GM18526 (cell line): ENCODE data around the gene CCDC87.

ENCODE experiments used
- POLR2A ChIP-seq: IDR thresholded peaks from 3 replicates; pipeline ENCODE4 v1.6.1; 2011; ENCODE audit not compliant: insufficient read length; ENCODE audit errors: extremely low read depth

The CCDC87 gene

GRCh38 chr11:66593650-66594049, 787 bp upstream of the CCDC87 start:
- no peak for TF ChIP-seq POLR2A

DNA sequence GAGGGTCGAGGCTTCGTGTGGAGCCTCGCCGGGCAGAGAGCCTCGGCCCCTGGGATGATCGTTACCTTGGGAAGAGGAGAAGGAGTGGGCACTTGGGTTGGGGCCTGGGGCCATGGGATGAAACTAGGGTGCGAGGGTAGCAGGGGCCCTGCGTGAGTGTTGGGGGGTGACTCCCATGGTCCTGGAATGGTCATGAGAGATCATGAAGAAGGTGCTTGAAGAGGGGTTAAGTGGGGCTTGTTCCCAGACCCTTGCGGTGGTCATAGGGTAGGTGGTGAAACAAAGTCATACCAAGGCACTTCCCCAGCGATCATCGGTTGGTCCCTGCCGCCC, 406 bp upstream of the CCDC87 start:
- no peak for TF ChIP-seq POLR2A

DNA sequence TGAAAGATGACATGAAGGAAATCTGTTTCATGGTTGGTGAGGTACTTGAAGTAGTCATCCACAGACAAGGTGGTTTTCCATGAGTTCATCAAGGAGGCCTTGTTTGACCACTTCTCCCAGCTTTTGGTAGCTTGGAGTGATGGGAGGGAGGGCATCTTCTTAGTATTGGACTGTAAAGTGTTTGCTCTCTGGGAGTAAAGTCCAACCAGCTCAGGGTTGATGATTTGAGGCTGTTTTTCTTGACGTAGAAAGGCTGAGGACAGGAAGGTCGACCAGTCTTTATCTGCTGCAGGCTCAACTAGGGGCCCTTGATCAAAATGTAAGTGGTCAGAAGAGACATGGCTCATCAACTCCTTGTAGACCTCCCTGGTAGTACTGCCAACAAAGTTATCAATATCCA, 1.7 kb downstream of the CCDC87 start:
- TF ChIP-seq POLR2A: no peak

DNA sequence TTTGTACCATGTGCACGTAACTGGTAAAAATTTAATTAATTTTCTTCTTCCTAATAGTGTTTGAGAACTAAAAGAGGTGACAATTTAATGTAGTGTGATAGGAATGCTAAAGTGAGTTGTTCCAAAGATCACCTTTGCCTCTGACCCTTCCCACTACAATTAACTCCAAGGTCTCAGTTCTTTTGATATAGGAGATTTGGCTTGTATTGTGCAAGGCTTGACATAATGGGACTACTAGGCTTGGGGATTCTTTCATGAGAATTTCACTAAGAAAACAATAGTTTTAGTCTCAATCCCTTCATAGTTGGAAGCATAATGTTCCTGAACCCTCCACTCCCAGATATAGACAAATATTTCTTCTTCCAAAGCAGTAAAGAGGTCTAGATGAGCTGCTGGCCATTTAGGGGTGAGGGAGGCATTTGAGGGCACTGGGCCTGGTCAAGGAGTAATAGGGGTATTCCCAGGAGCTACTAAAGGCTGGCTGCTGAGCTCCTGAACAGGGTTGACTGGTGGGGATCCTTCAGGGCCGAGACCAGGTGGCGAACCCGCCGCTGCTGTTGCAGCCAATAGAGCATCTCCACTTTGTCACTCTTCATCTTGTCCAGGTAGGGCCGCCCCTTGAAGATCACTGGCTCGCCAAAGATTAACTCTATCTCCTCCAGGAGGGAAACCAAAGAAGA, 2.7 kb downstream of the CCDC87 start:
- no peak for TF ChIP-seq POLR2A

- TF ChIP-seq POLR2A: no peak
Observed at GRCh38 chr11:66586136-66586535, 6.7 kb downstream of the CCDC87 start.

- TF ChIP-seq POLR2A: no peak
Observed at GRCh38 chr11:66581261-66581660, 11.6 kb downstream of the CCDC87 start.

DNA sequence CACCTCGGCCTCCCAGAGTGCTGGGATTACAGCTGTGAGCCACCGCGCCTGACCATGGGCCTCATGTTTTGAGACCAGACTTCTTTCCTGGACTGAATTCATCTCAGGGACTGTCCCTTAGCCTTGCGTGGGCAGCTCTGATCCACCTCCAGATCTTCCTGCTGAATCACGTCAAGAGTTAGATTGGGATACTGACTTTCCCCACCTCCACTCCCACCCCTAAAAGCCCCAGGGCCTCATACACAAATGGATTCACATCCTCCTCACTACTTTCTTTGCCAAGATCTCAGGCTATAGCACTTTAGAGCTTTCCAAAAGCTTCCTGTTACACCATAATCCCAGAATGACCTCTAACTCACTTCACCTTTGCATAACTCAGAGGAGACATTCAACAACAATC, 12.1 kb downstream of the CCDC87 start:
- TF ChIP-seq POLR2A: no peak

DNA sequence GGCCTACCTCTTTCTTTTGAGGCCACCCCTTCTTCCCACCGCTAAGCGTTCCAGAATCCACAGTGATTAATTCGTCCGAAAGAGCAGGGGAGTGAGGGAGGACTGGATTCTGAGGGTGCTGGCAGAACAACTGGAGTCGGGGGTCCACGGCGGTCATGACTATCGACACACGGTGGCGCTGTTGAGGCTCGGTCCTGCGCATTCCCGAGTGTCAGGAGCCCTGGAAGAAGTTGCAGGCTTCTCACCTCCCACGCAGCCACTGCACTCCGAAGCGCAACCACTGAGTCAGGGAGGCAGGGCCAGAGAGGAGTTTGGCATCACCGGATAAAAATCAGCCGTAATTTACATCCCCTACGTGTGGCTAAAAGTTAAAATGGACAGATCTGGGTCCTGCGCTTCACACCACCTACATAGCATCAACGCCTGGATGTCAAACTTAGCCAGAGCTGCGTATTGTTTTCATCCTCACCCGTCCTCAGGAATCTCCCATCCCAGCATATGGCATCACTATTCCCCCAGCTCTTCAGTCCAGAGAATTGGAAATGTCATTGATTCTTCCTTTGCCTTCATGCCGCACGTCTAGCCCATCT, 13.8 kb downstream of the CCDC87 start:
- TF ChIP-seq POLR2A: no peak

DNA sequence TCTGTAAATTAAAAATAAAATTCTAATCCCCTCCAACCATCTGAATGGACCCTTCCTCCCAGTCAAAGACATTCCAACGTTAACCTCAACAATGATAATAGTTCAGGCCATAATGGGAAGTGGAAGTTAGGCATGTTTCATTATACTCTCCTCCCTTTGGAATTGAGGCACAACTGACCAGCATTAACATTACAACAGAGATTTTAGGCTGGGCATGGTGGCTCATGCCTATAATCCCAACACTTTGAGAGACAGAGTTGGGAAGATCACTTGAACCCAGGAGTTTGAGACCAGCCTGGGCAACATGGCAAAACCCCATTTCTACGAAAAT, 22.0 kb downstream of the CCDC87 start:
- no peak for TF ChIP-seq POLR2A

DNA sequence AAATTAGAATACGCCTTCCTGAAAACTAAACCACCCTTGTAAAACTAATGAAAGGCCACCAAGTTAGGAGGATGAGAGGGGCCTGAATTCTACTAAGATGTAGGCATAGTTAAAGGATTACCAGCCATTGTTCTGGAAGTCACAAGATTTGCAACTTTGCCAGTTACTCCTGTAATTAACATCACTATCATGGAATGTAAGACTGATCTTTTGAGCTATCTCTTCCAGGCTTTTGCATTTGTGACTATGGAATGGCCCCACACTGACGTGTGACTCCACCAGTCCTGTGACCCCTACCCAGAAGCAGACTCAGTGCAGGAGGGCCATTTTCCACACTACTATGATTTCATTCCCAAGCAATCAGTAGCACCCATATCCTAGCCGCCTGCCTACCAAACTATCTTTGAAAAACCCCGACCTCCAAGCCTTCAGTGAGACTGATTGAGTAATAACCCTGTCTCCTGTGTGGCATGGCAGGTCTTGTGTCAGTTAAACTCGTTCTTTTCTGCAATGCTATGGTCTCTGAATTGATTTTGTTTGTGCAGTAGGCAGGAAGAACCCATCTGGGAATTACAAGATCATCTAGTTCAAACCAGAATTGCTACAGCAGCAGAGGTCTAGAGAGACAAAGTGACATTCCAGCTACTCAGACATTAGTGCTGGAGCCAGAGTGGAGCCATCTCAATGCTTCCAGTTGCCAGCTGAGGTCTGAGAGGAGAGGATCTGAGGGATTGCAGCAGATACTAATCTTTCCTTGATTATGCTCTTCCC, 22.6 kb downstream of the CCDC87 start:
- no peak for TF ChIP-seq POLR2A

- no peak for TF ChIP-seq POLR2A
Observed at GRCh38 chr11:66569076-66569475, 23.8 kb downstream of the CCDC87 start.

DNA sequence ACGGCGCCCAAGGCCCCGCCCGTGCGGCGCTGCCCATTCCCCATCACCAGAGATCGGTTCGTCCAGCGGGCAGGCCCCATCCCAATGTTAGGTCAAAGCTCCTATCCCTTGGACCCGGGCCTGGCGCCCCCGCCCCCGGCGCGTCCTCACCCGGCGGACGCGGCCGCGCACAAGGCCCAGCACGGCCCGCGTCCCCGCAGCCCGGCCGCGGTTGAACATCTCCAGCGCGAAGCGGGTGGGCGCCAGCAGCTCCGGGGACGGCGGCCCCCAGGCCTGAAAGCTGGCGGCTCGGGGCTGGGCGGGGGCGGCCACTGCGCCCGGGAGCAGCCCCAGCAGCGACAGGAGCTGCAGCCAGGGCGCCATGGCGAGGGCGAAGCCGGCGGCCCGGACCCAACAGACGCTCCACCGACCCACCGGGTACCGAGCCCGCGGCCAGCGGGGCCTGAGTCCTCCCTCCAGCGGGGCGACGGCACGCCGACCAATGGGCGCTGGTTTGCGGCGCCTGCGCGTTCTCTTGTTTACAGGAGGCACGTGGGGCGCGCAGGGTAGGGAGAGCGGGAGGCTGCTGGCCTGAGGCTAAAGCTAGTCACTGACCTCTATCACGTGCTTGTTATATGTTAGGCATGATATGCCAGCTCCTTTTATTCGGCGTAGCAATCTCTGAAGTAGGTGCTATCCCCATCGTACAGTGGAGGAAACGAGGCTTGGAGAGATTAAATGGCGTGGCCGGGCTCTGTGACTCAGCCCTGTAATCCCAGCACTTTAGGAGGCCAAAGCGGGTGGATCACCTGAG, 24.5 kb downstream of the CCDC87 start, which contains the start of gene CTSF:
CTSF (minus strand) TSS at position 483 of the 793 bp plus-strand sequence; CDS start at position 363, 120 bp downstream.
- no peak for TF ChIP-seq POLR2A

DNA sequence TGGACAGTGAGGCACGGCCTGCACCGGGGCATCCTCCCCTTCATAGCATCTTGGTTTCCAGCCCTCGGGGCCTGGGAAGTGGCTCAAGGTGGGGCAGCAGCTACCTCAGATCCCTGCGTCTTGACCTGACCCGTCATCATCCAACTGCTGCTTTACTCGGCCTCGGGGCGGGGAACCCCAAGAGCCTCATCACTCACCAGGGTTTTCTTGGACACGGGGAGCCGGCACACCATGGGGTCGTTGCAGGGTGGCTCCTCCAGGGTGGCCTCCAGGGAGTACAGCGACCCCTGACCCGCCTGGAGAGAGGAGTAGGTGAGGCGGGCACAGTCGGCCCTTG, 25.1 kb downstream of the CCDC87 start:
- no peak for TF ChIP-seq POLR2A

- TF ChIP-seq POLR2A: no peak
Observed at GRCh38 chr11:66566221-66566620, 26.6 kb downstream of the CCDC87 start.

DNA sequence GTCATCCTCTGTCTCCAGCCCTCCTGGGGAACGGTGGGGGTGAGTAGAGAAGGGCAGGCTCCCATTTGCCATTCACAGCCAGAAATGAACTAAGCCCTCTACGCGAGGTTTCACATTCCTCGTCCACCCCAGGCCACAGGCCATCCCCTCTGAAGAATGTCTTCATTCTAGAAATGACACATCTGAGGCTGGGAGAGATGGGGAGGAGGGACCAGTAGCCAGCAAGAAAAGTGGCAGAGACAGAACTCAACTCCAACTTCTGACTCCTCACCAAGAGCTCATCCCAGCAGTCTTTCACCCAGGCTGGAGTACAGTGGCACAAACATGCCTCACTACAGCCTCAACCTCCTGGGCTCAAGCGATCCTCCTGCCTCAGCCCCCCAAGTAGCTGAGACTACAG, 27.9 kb downstream of the CCDC87 start:
- TF ChIP-seq POLR2A: no peak

DNA sequence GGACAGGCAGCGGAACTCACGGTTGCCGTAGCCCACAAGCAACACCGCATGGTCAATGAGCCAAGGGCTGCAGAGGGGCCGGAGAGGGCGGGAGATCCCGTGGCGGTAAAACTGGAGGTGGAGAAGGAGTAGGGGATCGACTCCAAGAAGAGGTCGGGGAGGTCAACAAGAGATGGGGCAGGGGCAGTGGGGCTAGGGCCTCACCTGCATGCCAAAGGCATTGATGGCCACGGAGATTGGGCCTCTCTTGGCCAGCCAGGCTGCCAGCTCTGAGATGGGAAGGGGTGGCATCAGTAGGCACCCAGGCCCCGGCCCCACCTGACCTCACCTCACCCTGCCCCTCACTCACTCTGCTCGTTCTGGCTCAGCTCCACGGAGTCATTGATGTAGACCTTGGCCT, 28.3 kb downstream of the CCDC87 start:
- no peak for TF ChIP-seq POLR2A
